ENCODE measurements around the gene MBOAT7. TPM values are rescaled to one million over a fixed set of nuclear protein-coding genes. Genes with fewer than 3 reads are reported as not detected.
"Not testable (repeated sequence)": the region's sequence is repeated elsewhere in the genome, so short reads cannot be mapped to it uniquely, and the experiment has no call there.

The MBOAT7 gene
- total RNA-seq, 1 donor from 2014 or later, result 56.0 TPM

- intact Hi-C loops (cut with DNase I), result no loop called here
- ATAC-seq (no peak), DNase-seq (ENCODE audit: low spot score) (no peak)
Observed at GRCh38 chr19:54211235-54211634, 21.9 kb upstream of the MBOAT7 start.

- ATAC-seq (peak; percentile 87), DNase-seq (ENCODE audit: low spot score) (peak; percentile 92)
- intact Hi-C loops (cut with DNase I), result no loop called here
Observed at GRCh38 chr19:54209811-54210494, 20.6 kb upstream of the MBOAT7 start.

- intact Hi-C loops (cut with DNase I), result no loop called here
- ATAC-seq (peak; percentile 5), DNase-seq (ENCODE audit: low spot score) (no peak)
Observed at GRCh38 chr19:54209058-54209810, 19.9 kb upstream of the MBOAT7 start.

- ATAC-seq (no peak), DNase-seq (ENCODE audit: low spot score) (no peak)
- intact Hi-C loops (cut with DNase I), result no loop called here
Observed at GRCh38 chr19:54208784-54209057, 19.3 kb upstream of the MBOAT7 start.

GRCh38 chr19:54207983-54208783 lies 18.8 kb upstream of the MBOAT7 start:
- peak; percentile 73 for DNase-seq (ENCODE audit: low spot score)
- intact Hi-C loops (cut with DNase I), result no loop called here
- ATAC-seq, result peak; percentile 73

- ATAC-seq (no peak), DNase-seq (ENCODE audit: low spot score) (no peak)
- intact Hi-C loops (cut with DNase I), result no loop called here
Observed at GRCh38 chr19:54207676-54207982, 18.2 kb upstream of the MBOAT7 start.

- ATAC-seq; intact Hi-C loops (cut with DNase I): not testable (repeated sequence)
- peak; percentile 58 for DNase-seq (ENCODE audit: low spot score)
Observed at GRCh38 chr19:54207193-54207592, 17.8 kb upstream of the MBOAT7 start.

GRCh38 chr19:54206831-54207177 lies 17.4 kb upstream of the MBOAT7 start:
- DNase-seq (ENCODE audit: low spot score) (peak; percentile 45), ATAC-seq (no peak)
- intact Hi-C loops (cut with DNase I), result no loop called here

- intact Hi-C loops (cut with DNase I), result no loop called here
- ATAC-seq (no peak), DNase-seq (ENCODE audit: low spot score) (peak; percentile 60)
Observed at GRCh38 chr19:54206030-54206830, 16.9 kb upstream of the MBOAT7 start.

GRCh38 chr19:54204767-54205468 lies 15.5 kb upstream of the MBOAT7 start:
- ATAC-seq (no peak), DNase-seq (ENCODE audit: low spot score) (no peak)
- intact Hi-C loops (cut with DNase I), result no loop called here

- no peak for ATAC-seq
- DNase-seq (ENCODE audit: low spot score), result no peak
- intact Hi-C loops (cut with DNase I), result no loop called here
Observed at GRCh38 chr19:54203151-54203611, 13.8 kb upstream of the MBOAT7 start.

- ATAC-seq (no peak), DNase-seq (ENCODE audit: low spot score) (no peak)
- intact Hi-C loops (cut with DNase I), result no loop called here
Observed at GRCh38 chr19:54201980-54202379, 12.6 kb upstream of the MBOAT7 start.

GRCh38 chr19:54201172-54201701 lies 11.9 kb upstream of the MBOAT7 start:
- intact Hi-C loops (cut with DNase I), result no loop called here
- DNase-seq (ENCODE audit: low spot score), result no peak
- no peak for ATAC-seq

- DNase-seq (ENCODE audit: low spot score) (no peak), ATAC-seq (no peak)
- intact Hi-C loops (cut with DNase I), result no loop called here
Observed at GRCh38 chr19:54199401-54199800, 10.0 kb upstream of the MBOAT7 start.

GRCh38 chr19:54197121-54197520 lies 7.7 kb upstream of the MBOAT7 start:
- intact Hi-C loops (cut with DNase I), result no loop called here

GRCh38 chr19:54196536-54196935 lies 7.2 kb upstream of the MBOAT7 start:
- ATAC-seq (no peak), DNase-seq (ENCODE audit: low spot score) (no peak)
- intact Hi-C loops (cut with DNase I), result no loop called here

More at GRCh38 chr19:54197121-54197520, 7.7 kb upstream of the MBOAT7 start:
- DNase-seq (ENCODE audit: low spot score), result no peak
- ATAC-seq, result no peak

GRCh38 chr19:54194463-54194862 lies 5.1 kb upstream of the MBOAT7 start:
- intact Hi-C loops (cut with DNase I); ATAC-seq; DNase-seq (ENCODE audit: low spot score): not testable (repeated sequence)

- no peak for ATAC-seq
- intact Hi-C loops (cut with DNase I), result no loop called here
- no peak for DNase-seq (ENCODE audit: low spot score)
Observed at GRCh38 chr19:54193011-54193410, 3.6 kb upstream of the MBOAT7 start.
